Measurements from ENCODE around the gene NXPH2. TPM values are rescaled to one million over a fixed set of nuclear protein-coding genes. Genes with fewer than 3 reads are reported as not detected.

The NXPH2 gene
- polyA plus RNA-seq, 1 experiment: not detected

DNA sequence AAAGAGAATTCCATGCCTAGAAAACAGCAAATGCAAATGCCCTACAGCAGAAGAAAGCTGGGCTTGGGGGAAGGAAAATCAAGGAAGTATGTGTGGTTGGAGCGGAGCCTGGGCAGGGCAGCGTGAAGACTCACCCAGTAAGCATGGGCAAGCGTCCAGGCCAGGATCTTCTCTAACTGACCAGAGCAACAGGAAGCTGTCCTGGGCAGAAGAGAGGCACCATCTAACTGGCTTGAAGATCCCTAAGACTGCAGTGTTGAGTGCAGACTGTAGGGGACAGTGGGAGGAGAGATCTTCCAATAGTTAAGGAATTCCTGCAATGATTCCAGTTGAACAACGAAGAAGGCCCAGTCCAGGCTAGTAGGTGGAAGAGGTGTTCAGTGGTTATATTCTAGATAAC, 57.9 kb downstream of the NXPH2 start:
- ChIA-PET POLR2A (interaction anchor here (0.6 kb wide), 1 partner anchor 644 kb away, joined by 3 read pairs; no protein-coding TSS in a partner anchor), CTCF (interaction anchor here (1.1 kb wide), 1 partner anchor 15 kb away, joined by 3 read pairs; no protein-coding TSS in a partner anchor)
- Histone ChIP-seq H3K4me3 (ENCODE audit: low read depth, low read length) (no peak overlapping the region), H3K36me3 (ENCODE audit: control insufficient read depth, insufficient read depth, low read length) (no peaks in the 10 kb centered on the region), H3K27me3 (ENCODE audit: control insufficient read depth, insufficient read depth, low read length) (no peaks in the 10 kb centered on the region)
- no peak for DNase-seq (ENCODE audit: low read depth)
- TF ChIP-seq, protein P1, sequence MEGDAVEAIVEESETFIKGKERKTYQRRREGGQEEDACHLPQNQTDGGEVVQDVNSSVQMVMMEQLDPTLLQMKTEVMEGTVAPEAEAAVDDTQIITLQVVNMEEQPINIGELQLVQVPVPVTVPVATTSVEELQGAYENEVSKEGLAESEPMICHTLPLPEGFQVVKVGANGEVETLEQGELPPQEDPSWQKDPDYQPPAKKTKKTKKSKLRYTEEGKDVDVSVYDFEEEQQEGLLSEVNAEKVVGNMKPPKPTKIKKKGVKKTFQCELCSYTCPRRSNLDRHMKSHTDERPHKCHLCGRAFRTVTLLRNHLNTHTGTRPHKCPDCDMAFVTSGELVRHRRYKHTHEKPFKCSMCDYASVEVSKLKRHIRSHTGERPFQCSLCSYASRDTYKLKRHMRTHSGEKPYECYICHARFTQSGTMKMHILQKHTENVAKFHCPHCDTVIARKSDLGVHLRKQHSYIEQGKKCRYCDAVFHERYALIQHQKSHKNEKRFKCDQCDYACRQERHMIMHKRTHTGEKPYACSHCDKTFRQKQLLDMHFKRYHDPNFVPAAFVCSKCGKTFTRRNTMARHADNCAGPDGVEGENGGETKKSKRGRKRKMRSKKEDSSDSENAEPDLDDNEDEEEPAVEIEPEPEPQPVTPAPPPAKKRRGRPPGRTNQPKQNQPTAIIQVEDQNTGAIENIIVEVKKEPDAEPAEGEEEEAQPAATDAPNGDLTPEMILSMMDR (IDR thresholded peaks at IDR 0.05; ENCODE audit: insufficient read depth, low read depth, low read length): no peak

DNA sequence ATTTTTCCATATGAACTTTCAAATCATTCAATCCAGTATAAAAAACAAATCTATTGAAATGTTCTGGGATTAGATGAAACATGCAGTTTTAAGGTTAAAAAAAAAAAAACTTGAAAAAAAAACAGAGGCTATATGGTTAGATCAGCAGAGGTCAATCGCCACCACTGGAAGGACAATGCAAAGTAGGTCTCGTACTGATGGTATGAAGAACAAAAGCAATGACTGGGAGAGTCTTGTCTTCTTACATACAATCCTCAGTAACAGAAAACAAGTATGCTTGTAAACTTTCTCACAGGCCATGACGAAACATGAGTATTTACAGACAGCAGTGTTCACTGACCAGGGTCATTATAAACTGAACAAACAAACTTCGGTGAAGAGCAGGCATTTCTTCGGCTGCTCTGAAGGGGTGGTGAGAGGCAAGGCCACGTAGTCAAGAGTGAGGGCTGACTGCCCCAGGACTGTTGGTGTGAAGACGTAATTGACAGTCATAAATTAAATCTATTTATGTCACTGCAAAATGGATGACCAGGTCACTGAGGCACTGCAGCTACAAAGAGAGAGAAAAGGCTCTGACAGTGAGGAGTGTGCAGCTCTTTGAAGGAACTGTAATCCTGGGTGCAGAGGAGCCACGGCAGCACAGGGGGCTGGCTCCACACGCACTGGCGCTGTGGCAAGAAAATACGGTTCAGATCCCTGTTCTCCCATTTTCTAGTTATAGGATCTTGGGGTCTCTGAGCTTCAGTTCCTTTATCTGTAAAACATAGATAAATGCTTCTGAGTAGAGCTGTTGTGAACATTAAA, 60.0 kb downstream of the NXPH2 start:
- DNase-seq (ENCODE audit: low read depth): no peak
- TF ChIP-seq, protein P1 (IDR thresholded peaks at IDR 0.05; ENCODE audit: insufficient read depth, low read depth, low read length): no peak
- Histone ChIP-seq H3K27me3 (ENCODE audit: control insufficient read depth, insufficient read depth, low read length) (no peaks in the 10 kb centered on the region), H3K36me3 (ENCODE audit: control insufficient read depth, insufficient read depth, low read length) (no peaks in the 10 kb centered on the region), H3K4me3 (ENCODE audit: low read depth, low read length) (no peak overlapping the region)
- ChIA-PET CTCF (no interaction called here), POLR2A (no interaction called here)

DNA sequence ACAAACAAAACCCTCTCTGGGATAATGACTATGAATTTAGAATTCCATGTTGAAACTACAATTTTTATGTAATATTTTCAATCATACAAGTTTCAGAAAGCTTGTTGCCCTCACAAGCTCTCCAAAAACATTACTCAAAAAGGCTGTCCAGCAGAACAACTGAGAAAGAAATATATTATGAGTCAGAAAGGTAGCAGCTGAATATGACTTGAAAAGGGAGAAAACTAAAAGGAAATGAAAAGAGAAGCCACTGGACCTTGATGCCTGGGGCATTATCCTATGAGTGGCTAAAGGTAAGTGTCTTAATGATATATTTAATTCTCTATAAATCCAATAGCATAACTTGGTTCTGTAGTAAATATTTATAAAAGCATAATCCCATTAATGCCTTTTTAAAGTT, 61.8 kb downstream of the NXPH2 start:
- CTCF ChIA-PET: no interaction called here
- DNase-seq (ENCODE audit: low read depth): no peak
- H3K4me3 ChIP-seq (ENCODE audit: low read depth, low read length): no peak overlapping the region
- POLR2A ChIA-PET: no interaction called here
- TF ChIP-seq, protein P1 (IDR thresholded peaks at IDR 0.05; ENCODE audit: insufficient read depth, low read depth, low read length): no peak
- H3K27me3 ChIP-seq (ENCODE audit: control insufficient read depth, insufficient read depth, low read length): no peaks in the 10 kb centered on the region
- H3K36me3 ChIP-seq (ENCODE audit: control insufficient read depth, insufficient read depth, low read length): no peaks in the 10 kb centered on the region

DNA sequence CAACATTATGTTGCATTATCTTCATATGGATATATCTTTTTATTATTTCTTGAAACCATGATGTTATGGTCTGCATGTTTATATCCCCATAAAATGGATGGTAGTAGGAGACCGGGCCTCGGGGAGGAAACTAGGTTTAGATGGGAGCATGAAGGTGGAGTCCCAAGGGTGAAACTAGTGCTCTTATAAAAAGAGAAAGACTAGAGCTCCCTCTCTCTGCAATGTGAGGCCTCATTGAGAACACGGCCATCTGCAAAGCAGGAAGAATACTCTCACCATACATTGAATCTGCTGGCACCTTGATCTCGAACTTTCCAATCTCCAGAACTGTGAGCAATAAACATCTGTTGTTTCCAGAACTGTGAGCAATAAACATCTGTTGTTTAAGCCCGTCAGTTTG, 64.0 kb downstream of the NXPH2 start:
- Histone ChIP-seq H3K36me3 (ENCODE audit: control insufficient read depth, insufficient read depth, low read length) (no peaks in the 10 kb centered on the region), H3K27me3 (ENCODE audit: control insufficient read depth, insufficient read depth, low read length) (no peaks in the 10 kb centered on the region), H3K4me3 (ENCODE audit: low read depth, low read length) (no peak overlapping the region)
- TF ChIP-seq, protein P1 (IDR thresholded peaks at IDR 0.05; ENCODE audit: insufficient read depth, low read depth, low read length): 0 out of 2 replicates have a peak, but pooled peaks have one; percentile 11
- ChIA-PET POLR2A (no interaction called here), CTCF (no interaction called here)
- DNase-seq (ENCODE audit: low read depth): no peak

DNA sequence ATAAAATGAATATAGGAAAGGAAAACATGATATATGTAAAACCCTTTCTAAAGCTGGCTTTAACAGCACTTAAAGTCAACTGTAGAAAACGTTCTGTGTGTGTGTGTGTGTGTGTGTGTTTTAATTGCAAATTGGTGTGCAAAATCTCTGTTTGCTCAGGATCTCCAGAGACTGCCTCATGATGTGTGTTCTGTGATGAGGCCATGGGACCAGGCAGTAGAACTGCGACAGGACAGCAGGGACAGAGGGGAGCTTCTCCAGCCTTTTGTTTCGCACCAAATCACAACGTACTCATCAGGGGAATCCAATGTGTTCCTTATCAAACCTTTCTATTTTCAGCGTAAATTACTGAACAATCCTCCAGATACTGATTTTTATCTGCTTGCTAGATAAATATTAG, 66.7 kb downstream of the NXPH2 start:
- CTCF ChIA-PET: interaction anchor here (0.6 kb wide), 1 partner anchor 86 kb away, joined by 3 read pairs; no protein-coding TSS in a partner anchor
- H3K36me3 ChIP-seq (ENCODE audit: control insufficient read depth, insufficient read depth, low read length): no peaks in the 10 kb centered on the region
- TF ChIP-seq, protein P1 (IDR thresholded peaks at IDR 0.05; ENCODE audit: insufficient read depth, low read depth, low read length): no peak
- POLR2A ChIA-PET: no interaction called here
- H3K4me3 ChIP-seq (ENCODE audit: low read depth, low read length): no peak overlapping the region
- DNase-seq (ENCODE audit: low read depth): no peak
- H3K27me3 ChIP-seq (ENCODE audit: control insufficient read depth, insufficient read depth, low read length): no peaks in the 10 kb centered on the region

All from BJ (cell line).